NCI-H1105 treated with DMSO at 0.1 percent for 48 hours (cell line): ENCODE data around the gene ARRDC1.
"Not testable (repeated sequence)": the region's sequence is repeated elsewhere in the genome, so short reads cannot be mapped to it uniquely, and the experiment has no call there.

ENCODE experiments used
- DNase-seq: peaks from one replicate; lab custom pipeline; 2025; lab: John Stamatoyannopoulos, UW

ARRDC1 gene, protein sequence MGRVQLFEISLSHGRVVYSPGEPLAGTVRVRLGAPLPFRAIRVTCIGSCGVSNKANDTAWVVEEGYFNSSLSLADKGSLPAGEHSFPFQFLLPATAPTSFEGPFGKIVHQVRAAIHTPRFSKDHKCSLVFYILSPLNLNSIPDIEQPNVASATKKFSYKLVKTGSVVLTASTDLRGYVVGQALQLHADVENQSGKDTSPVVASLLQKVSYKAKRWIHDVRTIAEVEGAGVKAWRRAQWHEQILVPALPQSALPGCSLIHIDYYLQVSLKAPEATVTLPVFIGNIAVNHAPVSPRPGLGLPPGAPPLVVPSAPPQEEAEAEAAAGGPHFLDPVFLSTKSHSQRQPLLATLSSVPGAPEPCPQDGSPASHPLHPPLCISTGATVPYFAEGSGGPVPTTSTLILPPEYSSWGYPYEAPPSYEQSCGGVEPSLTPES

DNA sequence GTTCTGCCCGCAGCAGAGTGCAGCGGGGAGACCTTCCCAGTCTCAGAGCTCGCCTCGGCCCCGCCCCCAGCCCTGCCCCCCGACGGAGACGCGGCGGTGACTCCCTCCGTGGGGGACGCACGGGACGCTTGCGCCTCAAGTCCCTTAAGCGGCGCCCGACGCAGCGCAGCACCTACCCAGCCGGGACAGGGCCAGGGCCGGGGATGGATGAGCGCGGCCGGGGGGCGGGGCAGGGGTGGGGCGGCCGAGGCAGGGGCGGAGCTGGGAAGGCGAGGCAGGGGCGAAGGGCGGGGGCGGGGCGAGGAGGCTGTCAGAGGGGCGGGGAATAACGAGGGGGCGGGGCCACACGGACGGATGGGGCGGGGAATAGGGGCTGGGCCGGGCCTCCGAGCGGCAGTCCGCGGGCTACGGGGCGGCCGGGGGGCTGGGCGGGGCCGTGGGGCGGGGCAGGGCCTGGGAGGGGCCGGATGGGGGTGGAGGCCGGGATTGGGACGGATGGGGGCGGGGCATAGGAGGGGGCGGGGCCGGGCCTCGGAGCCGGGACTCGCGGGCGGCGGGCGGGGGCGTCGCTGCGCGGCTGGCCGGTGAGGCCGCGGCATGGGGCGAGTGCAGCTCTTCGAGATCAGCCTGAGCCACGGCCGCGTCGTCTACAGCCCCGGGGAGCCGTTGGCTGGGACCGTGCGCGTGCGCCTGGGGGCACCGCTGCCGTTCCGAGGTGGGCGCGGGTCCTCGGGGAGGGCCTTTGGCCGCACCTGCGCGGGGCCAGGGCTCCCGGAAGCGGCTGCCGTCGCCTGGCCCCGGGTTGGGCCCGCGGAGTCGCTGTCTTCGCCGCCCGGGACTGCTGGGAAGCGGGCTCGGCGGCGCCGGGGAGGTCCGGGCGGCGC is at the start of gene ARRDC1:
Gene ARRDC1 (plus strand): TSS at position 566 of the 884 bp plus-strand sequence. CDS start 32 bp downstream, at position 598.
- DNase-seq, result peak; percentile 66

DNA sequence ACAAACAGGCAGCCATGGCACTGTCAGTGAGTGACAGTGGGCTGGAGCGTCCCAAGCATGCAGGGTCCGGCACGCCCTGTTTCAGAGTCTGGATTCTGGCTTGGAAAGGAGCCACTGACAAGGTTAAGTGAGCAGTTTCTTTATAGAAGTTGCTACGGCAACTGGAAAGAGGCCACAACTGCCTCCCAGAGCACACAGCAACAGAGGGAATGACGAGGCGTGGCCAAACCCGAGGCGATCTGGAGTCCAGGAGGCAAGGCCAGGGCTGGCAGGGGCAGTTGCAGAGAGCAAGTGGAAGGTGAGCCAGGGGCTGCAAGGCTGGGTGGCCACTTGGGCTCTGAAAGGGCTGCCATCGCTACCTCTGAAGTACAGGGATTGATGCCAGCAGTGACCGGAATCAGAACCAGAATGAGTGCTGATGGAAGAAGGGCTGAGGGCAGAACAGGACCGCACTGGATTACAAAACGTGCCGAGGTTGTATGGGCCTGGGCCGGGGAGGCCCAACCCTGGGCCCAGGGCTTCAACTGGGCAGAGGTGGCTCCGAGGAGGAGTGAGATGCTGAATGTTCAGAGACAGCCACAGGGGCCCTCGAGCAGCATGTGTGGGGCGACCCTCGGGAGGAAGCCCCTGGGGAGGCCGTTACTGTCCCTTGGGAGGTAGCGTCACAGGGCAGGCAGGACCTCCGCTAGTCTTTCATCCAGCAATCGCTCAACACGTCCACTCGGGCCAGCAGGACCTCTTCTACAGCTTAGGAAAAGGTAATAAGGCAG is 49.2 kb upstream of the ARRDC1 start:
- no peak for DNase-seq

DNA sequence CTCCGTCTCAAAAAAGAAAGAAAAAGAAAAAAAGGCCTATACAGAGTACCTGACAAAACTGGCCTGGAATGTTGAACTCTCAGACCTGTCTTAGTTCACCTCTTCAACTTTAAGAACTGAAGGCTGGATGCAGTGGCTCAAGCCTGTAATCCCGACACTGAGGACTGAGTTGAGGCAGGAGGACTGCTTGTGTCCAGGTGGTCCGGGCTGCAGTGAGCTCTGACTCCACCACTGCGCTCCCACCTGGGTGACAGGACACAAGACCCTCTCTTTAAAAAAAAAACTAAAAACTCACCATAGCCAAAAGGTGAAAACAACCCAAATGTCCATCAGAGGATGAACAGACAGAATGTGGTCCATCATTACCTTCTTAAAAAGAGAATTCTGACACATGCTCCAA is 47.4 kb upstream of the ARRDC1 start:
- no peak for DNase-seq

DNA sequence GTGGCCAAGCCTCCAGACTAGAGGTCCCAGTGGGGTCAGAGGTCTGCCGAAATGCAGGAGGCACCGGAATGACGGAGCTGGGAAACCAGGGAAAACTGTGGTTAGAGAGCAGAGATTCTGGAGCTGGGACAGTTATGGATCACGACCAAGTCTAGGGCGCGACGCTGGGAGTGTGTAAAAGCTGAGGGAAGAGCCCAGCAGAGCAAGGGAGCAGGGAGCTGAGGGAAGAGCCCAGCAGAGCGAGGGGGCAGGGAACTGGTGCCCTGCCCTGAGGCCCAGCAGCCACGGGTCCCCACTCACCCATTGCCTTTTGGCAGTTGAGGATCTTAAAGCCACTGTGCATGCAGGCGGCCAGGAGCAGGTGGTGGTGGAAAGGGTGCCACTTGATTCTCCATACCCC is 41.4 kb upstream of the ARRDC1 start:
- DNase-seq, result no peak

DNA sequence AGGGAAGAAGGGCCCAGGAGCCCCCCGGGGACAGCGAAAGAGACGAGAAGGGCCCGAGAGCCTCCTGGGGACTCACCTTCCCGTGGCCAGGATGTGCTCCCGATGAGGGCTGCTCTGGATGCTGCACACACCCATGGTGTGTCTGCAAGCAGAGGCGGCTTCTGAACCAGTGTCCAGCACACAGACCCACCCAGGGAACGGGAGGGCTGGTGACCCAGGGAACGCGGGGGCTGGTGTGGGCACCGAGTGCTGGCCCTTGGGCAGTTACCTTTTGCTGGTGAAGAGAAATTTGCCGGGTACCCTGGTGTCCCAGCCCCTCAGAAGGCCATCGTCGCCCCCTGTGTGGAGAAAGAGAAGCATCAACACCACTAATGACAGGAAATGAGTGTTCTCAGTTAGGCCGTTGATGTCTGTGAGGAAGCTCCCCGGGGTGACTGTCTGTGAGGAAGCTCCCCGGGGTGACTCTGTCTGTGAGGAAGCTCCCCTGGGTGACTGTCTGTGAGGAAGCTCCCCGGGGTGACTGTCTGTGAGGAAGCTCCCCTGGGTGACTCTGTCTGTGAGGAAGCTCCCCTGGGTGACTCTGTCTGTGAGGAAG is 40.6 kb upstream of the ARRDC1 start:
- DNase-seq, result no peak

DNA sequence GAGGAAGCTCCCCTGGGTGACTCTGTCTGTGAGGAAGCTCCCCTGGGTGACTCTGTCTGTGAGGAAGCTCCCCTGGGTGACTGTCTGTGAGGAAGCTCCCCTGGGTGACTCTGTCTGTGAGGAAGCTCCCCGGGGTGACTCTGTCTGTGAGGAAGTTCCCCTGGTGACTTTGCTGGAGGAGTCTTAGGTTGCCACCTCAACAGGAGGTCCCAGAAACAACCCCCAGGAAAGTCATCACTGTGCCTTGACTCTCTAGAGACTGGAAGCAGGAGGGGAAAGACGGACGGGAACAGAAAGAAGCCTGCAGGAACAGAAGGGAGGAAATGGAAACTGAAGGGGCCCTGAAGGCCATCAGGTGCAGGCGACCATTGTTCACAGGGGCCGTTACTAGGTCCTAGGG is 37.0 kb upstream of the ARRDC1 start:
- DNase-seq, result not testable (repeated sequence)

DNA sequence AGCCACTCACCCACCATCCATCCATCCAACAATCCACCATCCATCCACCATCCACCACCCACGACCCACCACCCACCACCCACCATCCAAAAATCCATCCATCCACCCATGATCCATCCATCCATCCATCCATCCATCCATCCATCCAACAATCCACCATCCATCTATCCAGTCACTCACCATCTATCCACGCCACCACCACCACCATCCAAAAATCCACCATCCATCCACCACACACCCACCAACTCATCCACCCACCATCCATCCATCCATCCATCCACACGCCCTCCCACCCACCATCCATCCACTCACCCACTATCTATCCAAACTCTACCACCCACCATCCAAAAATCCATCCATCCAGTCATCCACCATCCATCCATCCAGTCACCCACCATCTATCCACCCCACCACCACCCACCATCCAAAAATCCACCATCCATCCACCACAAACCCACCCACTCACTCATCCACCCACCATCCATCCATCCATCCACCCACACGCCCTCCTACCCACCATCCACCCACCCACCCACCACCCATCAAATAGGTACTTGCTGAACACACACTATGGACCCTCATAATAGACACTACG is 35.8 kb upstream of the ARRDC1 start:
- no peak for DNase-seq

DNA sequence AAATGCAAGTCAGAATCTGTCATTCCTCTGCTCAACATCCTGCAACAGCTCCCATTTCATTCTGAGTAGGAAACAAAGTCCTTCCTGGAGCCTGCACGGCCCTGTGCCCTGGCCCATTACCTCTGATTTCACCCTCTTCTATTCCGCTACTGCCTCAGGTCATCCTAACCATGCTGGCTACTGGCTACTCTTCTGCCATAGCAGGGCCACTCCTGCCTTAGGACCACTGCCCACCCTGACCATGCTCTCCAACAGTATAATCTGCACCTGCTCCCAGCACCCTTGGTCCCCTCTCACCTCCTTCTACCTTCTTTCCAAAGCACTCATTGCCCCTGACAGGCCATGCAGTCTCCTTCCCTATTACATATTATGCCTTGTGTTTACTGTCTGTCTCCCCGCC is 34.9 kb upstream of the ARRDC1 start:
- no peak for DNase-seq

DNA sequence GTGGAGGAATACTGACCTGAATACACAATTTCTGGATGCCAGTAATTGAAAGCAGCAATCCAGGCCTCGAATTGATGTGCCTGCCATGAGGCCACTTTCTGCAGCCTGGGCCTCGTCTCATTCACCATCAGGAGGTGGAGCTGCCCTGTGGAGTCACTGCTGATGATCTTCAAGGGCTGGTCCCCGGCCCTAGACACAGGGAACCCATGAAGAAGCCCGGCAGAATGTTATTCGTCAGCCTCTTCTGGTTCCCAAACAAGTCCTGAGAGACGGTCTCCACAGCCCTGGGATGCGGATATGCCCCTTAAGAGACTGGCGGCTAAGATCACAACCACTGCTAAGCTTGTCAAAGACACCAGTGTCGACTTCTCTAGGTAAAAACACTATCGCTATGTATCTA is 31.3 kb upstream of the ARRDC1 start:
- no peak for DNase-seq

DNA sequence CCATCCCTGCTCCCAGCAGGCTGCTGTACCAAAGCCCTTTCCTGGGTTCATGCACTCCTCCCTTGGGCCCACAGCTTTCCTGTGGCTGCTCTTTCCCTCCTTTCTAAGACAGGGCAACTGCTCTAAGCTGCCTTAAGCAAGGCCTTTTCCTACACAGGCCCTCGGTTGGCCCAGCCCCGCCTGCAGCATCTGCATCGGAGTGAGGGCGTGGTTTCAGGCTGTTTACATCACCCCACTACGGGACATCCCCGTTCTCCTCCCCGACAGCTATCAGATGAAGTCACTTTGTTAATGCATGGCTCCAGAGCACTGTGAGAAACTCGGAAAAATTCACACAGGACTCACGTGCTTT is 30.1 kb upstream of the ARRDC1 start:
- no peak for DNase-seq

DNA sequence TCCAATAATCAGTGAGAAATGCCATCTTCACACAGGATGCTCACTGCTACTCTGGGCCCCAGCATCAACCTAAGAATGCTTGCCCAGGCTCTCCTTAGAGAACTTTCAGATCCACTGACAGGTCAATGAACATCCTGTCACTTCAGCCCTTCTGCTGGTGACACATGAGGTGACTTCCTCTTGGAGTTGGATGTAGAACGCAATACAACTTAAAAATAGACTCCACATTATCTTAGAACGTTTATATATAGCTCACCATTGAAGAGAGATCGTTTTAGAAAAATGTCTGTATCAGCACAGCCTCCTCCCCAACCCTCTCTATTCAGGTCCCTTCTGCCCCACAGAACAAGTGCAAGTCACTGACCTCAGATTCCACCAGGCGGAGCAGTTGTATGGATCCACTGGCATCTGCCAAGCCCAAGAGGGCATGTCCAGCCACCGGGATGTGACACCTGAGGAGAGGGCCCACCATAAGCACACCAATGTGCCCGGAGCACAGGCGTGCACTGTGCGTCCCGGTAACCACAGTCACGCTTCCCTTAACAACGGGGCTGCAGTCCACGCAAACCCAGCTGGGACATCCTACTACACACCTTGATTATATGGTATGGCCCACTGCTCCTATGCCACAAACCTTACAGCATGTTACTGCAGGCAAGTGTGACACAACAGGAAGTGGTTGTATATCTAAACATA is 29.6 kb upstream of the ARRDC1 start:
- no peak for DNase-seq

DNA sequence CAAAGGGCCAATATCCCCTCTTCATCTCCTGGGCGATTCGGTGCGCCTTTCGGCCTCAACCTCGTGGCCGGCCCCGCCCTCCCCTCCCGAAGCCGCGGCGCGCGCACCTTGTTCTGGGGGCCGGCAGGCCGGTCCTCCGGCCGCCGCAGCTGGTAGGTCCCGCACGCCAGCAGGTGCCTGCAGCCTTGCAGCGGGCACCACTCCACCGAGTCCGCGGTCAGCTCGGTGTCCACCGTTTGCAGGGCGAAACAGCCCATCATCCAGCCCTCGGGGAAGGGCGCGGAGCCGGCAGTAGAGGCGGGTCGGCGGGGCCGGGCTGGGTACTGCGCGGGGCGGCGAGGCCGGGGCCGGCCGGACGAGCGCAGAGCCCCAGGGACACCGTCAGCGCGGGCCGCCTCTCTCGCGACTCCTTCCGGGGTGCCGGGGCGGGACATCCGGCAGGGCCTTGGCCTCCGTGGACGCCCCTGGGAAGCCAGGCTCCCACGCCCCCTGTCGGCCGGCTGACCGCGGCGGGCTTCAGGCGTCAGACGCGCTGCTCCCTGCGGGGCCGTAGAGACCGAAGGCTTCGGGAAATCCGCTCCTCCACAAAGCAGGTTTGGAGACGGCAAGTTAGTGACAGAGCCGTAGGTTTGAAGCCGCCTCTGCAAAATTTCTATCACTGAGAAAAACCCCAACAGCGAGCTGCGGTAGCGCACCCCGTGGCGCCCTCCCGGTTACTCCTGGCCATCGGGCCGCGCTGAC is 26.8 kb upstream of the ARRDC1 start, which contains the start of gene DPH7:
Gene DPH7 (minus strand): TSS at position 408 of the 741 bp plus-strand sequence. CDS start 148 bp downstream, at position 260.
- peak; percentile 82 for DNase-seq

DNA sequence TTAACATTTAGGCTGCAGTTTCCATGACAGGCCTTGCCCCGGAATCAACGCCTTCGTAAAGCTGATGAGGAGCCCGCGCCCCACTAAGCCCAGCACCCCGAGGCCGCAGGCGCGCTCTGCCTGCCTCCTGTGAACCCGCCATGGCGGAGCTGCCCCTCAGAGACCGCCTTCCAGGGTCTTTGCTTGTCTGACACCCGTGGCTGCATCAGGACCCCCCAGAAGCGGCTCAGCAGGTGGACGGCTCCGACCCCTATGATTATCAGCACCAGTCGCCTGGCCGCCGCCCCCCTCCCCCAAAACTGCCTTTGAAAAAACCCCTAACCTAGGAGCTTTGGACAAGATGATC is 26.3 kb upstream of the ARRDC1 start:
- DNase-seq, result no peak

DNA sequence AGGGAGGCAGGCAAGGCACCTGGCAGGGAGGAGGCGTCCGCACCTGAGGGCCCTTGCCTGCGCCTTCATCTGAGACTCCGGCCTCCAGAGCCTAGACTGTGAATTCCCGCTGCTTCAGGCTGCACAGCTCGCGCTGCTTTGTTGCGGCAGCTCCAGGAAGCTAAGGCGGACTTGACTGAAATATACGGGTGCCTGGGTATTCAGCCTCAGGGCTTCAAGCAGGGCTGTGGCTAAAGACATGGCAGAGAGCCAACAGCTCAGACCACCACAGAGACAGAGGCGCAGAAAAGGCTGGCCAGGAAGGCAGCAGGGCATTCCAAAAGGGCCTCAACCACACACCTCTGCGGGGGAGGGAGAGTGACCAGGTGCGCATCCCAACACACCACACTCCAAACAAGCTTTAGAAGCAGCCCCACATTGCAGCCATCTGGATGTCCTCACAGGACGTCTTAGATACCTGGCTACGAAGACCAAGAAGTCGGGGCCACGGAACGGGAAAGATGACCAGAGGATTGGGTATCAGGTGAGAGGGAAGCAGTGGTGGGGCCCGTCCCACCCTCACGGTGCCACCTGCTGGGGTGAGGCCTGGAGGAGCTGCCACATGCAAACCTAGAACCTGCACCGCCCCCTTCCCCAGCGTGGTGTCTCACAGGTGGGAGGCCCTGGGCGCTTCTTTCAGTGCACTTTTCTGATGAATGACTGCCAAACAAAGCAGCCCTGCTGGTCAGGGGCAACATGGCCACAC is 25.1 kb upstream of the ARRDC1 start:
- no peak for DNase-seq

DNA sequence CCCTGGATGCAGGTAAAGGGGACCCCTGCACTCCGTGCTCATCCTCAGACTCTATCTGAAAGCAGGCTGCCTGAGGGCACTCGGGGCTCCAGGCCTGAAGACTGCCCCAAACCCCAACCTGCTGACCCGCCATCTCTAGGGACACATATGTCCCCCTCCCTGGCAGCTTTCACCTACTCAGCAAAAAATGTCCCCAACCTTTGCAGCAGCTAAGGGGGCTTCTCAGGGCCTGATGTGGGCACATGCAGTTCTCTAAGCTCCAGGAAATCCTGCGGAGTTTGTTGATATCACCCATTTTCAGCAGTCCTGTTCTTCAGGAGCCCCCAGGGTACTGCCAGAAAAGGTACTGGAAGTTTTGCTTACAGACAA is 24.5 kb upstream of the ARRDC1 start:
- DNase-seq, result no peak

DNA sequence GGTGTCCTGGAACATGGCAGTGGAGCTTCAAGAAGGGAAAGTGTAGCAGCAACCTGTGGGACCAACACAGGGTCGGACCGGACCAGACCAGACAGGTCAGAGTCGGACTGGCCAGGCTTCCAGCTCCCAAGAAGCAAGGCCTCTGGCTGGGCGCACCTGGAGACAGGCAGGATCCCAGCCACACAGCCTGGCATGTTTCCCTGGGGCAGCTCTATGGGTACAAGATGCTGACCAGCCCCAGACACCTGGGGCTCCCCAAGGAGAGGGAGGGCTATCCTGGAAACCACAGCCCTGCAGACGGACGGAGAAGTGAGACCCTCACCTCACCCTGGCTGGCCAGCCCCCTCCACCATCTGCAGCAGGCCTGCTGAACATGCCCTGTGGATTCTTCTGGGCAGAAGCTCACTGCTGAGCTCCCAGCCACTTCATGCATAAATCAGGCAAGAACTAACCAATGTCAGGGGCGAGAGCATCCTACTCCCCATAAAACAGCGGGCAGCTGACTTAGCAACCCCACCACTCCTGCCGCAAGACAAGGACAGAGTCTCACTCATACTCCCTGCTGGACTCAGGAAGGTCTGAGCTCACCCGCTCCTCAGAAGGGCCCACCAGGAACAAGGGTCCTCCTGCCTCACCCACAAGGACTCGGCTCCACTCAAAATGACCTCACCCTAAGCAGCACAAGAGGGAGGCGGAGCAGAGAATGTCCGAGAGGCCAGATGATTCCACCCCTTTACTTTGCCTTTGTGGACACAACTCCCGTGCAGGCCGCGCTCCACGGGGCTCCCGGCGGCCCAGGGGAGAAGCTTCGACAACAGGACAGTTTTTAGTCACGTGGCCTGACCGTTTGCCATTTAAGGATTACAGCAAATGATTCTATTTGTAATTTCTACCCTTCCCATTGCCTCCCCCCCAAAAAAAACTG is 23.9 kb upstream of the ARRDC1 start:
- no peak for DNase-seq

DNA sequence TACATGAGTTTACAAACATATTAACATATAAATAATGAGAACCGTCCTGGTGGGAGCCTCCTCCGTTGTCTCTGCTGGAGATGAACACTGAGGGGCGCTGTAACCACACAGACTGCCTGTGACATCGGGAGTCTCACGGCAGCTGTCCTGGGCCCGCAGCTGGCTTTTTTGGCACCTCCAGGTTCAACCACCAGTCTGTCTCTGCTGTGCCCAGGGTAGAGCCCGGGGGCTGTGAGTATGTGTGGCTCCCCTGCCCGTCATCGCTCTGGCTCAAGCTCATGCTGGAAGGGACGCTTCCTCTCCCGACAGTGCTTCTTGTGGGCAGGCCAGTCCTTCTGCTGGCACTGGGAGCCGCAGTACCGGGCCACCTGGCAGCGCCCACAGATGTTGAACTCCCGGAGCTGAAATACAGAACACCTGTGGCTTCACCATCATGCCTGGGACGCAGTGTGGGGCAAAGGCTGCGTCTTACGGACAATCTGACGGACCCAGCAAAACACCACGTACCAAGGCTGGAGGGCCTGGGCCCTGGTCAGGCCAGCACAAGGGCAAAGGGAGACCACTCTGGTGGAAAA is 23.1 kb upstream of the ARRDC1 start:
- DNase-seq, result no peak

DNA sequence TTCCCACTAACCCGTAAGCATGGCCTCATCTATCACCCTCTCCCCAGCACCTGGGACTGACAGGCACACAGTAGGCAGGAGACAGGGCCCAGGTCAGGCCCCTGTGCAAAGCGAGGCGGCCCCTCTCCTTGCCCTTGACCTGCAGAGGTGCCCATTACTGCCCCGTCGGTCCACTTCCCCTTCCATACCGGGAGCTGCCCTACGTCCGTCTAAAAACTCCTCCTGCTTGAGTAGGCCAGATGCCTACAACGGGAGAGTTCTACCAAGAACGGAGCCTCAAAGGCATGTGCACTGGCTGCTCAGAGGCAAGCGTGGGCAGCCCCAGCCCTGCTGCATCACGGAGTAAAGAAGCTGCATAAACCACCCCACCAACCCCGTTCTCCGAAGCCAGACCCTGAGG is 22.1 kb upstream of the ARRDC1 start:
- DNase-seq, result no peak
